PFSK-1 (cell line): ENCODE results near the gene DAB1.

Experiments used
- POLR2AphosphoS5 ChIP-seq: IDR thresholded peaks from 2 replicates; pipeline ENCODE4 v1.6.1; 2012; ENCODE audit warnings: low read depth, mild to moderate bottlenecking, control low read depth, low read length, moderate library complexity
- SIN3A ChIP-seq: IDR thresholded peaks from 2 replicates; pipeline ENCODE4 v1.6.1; 2012; ENCODE audit warnings: mild to moderate bottlenecking, low read length, moderate library complexity, borderline replicate concordance; ENCODE audit not compliant: insufficient read depth
- TAF1 ChIP-seq: IDR thresholded peaks from 2 replicates; pipeline ENCODE4 v1.6.1; 2012; ENCODE audit warnings: low read length, control low read depth, borderline replicate concordance; ENCODE audit not compliant: insufficient read depth
- TF ChIP-seq, protein P1 (sequence below), 2 experiments: IDR thresholded peaks; 2 replicates each; pipeline versions ENCODE4 v1.6.1 to v1.8.0; 2011 to 2012; ENCODE audit warnings: low read depth in 2 of 2, low read length in 2 of 2, control low read depth in 1 of 2, inconsistent platforms in 1 of 2, mild to moderate bottlenecking in 1 of 2, moderate library complexity in 1 of 2; ENCODE audit not compliant: insufficient read depth in 1 of 2

DNA sequence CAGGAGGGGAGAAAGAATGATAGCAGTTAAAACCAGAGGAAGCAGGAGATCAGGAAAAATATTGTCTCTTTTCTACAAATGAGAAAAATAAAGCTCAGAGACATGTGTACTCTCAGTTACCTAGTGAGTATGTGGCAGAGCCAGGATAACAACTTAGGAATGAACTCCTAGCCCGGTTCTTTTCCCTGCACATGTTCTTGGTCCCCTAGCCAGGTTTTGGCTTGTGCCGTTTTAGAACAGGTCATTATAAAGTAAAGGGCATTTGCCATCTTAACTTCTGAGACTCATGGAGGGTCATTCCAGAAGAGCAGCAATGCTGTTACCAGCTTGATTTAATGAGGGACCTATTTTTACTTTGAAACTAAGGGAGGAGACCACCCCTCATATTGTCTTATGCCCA, 48.1 kb upstream of the DAB1 start:
- TF ChIP-seq POLR2AphosphoS5 (no peak), SIN3A (no peak), TAF1 (no peak)
- TF ChIP-seq, protein P1, sequence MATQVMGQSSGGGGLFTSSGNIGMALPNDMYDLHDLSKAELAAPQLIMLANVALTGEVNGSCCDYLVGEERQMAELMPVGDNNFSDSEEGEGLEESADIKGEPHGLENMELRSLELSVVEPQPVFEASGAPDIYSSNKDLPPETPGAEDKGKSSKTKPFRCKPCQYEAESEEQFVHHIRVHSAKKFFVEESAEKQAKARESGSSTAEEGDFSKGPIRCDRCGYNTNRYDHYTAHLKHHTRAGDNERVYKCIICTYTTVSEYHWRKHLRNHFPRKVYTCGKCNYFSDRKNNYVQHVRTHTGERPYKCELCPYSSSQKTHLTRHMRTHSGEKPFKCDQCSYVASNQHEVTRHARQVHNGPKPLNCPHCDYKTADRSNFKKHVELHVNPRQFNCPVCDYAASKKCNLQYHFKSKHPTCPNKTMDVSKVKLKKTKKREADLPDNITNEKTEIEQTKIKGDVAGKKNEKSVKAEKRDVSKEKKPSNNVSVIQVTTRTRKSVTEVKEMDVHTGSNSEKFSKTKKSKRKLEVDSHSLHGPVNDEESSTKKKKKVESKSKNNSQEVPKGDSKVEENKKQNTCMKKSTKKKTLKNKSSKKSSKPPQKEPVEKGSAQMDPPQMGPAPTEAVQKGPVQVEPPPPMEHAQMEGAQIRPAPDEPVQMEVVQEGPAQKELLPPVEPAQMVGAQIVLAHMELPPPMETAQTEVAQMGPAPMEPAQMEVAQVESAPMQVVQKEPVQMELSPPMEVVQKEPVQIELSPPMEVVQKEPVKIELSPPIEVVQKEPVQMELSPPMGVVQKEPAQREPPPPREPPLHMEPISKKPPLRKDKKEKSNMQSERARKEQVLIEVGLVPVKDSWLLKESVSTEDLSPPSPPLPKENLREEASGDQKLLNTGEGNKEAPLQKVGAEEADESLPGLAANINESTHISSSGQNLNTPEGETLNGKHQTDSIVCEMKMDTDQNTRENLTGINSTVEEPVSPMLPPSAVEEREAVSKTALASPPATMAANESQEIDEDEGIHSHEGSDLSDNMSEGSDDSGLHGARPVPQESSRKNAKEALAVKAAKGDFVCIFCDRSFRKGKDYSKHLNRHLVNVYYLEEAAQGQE (IDR thresholded peaks at IDR 0.05; ENCODE audit: insufficient read depth in 1 of 2, low read depth in 2 of 2, low read length in 2 of 2): no peak
